HCT116 (cell line): ENCODE results near the gene ZNF584.

Experiments
- POLR2A ChIP-seq: IDR thresholded peaks from 2 replicates; pipeline ENCODE4 v1.7.0; 2011; ENCODE audit warnings: borderline replicate concordance; ENCODE audit not compliant: insufficient read depth, insufficient read length; ENCODE audit errors: extremely low read depth
- POLR2AphosphoS5 ChIP-seq: IDR thresholded peaks from 2 replicates; pipeline ENCODE4 v1.6.1; 2011; ENCODE audit warnings: mild to moderate bottlenecking, low read depth, low read length, moderate library complexity
- RAD21 ChIP-seq: IDR thresholded peaks from 2 replicates; pipeline ENCODE4 v1.6.1; 2012; ENCODE audit warnings: low read depth, mild to moderate bottlenecking
- TF ChIP-seq, protein P1 (sequence below), 3 experiments: fragments of 200-600 bp in 1 of 3; sonication (generic) in 1 of 3; IDR thresholded peaks in 2 of 3; conservative IDR thresholded peaks in 1 of 3; 2 replicates each; pipeline ENCODE4 v1.5.1; 2012 to 2017; ENCODE audit warnings: low read depth in 2 of 3, low read length in 2 of 3, antibody characterized with exemption in 1 of 3, borderline replicate concordance in 1 of 3, control low read depth in 1 of 3, mild to moderate bottlenecking in 1 of 3, mixed read lengths in 1 of 3, mixed run types in 1 of 3, moderate library complexity in 1 of 3; ENCODE audit not compliant: insufficient read depth in 1 of 3
- TF ChIP-seq, protein P2 (sequence below): IDR thresholded peaks from 2 replicates; pipeline ENCODE4 v1.6.1; 2012; ENCODE audit warnings: low read depth

DNA sequence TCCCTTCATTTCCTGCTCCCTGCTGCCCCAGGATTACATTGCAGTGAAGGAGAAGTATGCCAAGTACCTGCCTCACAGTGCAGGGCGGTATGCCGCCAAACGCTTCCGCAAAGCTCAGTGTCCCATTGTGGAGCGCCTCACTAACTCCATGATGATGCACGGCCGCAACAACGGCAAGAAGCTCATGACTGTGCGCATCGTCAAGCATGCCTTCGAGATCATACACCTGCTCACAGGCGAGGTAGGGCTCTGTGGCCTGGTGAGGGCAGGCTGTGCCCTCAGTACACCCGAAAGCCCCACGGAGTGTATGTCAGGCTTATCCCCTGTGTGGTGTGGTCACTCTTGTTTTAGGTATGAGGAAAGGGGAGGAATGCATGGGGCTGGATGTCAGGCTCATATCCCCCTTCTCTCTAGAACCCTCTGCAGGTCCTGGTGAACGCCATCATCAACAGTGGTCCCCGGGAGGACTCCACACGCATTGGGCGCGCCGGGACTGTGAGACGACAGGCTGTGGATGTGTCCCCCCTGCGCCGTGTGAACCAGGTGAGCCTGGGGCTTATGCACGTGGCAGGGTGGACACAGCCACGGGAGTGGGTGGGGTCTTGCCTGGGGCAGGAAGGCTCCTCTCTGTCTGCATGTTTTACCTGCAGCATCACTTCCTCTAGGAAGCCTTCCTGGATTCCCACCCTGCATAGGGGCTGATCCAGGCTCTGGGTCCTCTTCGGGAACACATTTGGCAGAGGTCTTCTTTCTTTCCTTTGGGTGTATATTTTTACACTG is 15.3 kb upstream of the ZNF584 start:
- TF ChIP-seq, protein P1, sequence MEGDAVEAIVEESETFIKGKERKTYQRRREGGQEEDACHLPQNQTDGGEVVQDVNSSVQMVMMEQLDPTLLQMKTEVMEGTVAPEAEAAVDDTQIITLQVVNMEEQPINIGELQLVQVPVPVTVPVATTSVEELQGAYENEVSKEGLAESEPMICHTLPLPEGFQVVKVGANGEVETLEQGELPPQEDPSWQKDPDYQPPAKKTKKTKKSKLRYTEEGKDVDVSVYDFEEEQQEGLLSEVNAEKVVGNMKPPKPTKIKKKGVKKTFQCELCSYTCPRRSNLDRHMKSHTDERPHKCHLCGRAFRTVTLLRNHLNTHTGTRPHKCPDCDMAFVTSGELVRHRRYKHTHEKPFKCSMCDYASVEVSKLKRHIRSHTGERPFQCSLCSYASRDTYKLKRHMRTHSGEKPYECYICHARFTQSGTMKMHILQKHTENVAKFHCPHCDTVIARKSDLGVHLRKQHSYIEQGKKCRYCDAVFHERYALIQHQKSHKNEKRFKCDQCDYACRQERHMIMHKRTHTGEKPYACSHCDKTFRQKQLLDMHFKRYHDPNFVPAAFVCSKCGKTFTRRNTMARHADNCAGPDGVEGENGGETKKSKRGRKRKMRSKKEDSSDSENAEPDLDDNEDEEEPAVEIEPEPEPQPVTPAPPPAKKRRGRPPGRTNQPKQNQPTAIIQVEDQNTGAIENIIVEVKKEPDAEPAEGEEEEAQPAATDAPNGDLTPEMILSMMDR (IDR thresholded peaks at IDR 0.05 in 2 of 3, conservative IDR thresholded peaks at IDR 0.05 in 1 of 3; ENCODE audit: borderline replicate concordance in 1 of 3, insufficient read depth in 1 of 3, low read depth in 2 of 3, low read length in 2 of 3): no peak
- TF ChIP-seq RAD21: no peak
- no peak for TF ChIP-seq POLR2AphosphoS5
- TF ChIP-seq, protein P2, sequence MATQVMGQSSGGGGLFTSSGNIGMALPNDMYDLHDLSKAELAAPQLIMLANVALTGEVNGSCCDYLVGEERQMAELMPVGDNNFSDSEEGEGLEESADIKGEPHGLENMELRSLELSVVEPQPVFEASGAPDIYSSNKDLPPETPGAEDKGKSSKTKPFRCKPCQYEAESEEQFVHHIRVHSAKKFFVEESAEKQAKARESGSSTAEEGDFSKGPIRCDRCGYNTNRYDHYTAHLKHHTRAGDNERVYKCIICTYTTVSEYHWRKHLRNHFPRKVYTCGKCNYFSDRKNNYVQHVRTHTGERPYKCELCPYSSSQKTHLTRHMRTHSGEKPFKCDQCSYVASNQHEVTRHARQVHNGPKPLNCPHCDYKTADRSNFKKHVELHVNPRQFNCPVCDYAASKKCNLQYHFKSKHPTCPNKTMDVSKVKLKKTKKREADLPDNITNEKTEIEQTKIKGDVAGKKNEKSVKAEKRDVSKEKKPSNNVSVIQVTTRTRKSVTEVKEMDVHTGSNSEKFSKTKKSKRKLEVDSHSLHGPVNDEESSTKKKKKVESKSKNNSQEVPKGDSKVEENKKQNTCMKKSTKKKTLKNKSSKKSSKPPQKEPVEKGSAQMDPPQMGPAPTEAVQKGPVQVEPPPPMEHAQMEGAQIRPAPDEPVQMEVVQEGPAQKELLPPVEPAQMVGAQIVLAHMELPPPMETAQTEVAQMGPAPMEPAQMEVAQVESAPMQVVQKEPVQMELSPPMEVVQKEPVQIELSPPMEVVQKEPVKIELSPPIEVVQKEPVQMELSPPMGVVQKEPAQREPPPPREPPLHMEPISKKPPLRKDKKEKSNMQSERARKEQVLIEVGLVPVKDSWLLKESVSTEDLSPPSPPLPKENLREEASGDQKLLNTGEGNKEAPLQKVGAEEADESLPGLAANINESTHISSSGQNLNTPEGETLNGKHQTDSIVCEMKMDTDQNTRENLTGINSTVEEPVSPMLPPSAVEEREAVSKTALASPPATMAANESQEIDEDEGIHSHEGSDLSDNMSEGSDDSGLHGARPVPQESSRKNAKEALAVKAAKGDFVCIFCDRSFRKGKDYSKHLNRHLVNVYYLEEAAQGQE: no peak
- no peak for TF ChIP-seq POLR2A
